WERI-Rb-1 (cell line): ENCODE measurements around the gene FAH.

Experiments used
- DNase-seq: peaks from one replicate; pipeline ENCODE4 v3.0.0-alpha.2; 2020
- H3K27ac ChIP-seq: fragments of 250-450 bp; sonication (Bioruptor Pico); 2 replicates; pipeline ENCODE4 v1.5.1; 2020; ENCODE audit warnings: mild to moderate bottlenecking, moderate library complexity
- H3K27me3 ChIP-seq: fragments of 250-450 bp; sonication (Bioruptor Pico); 2 replicates; pipeline ENCODE4 v1.5.1; 2021; ENCODE audit warnings: mild to moderate bottlenecking, low read depth, moderate library complexity; ENCODE audit not compliant: insufficient read depth, severe bottlenecking
- H3K36me3 ChIP-seq: fragments of 250-450 bp; sonication (Bioruptor Pico); 2 replicates; pipeline ENCODE4 v1.5.1; 2020; ENCODE audit warnings: mild to moderate bottlenecking, moderate library complexity
- H3K4me3 ChIP-seq: 2 replicates; pipeline ENCODE4 v1.5.1; 2011; ENCODE audit warnings: low read depth, mild to moderate bottlenecking, control low read depth, low read length
- H3K9me3 ChIP-seq: fragments of 250-450 bp; sonication (Bioruptor Pico); 2 replicates; pipeline ENCODE4 v1.5.1; 2021; ENCODE audit warnings: mild to moderate bottlenecking, moderate library complexity; ENCODE audit not compliant: severe bottlenecking
- CTCF ChIP-seq: IDR thresholded peaks from 2 replicates; pipeline ENCODE4 v1.5.1; 2011; ENCODE audit warnings: low read depth, mild to moderate bottlenecking, control low read depth, inconsistent platforms, low read length

Gene FAH

GRCh38 chr15:80217327-80217900 lies 64.6 kb downstream of the FAH start:
- no peaks in the 10 kb centered on the region for H3K27me3 ChIP-seq
- H3K27ac ChIP-seq, result no peak overlapping the region
- H3K4me3 ChIP-seq, result no peak overlapping the region
- no peaks in the 10 kb centered on the region for H3K9me3 ChIP-seq
- DNase-seq, result no peak
- H3K36me3 ChIP-seq, result no peaks in the 10 kb centered on the region
- TF ChIP-seq CTCF, result no peak

DNA sequence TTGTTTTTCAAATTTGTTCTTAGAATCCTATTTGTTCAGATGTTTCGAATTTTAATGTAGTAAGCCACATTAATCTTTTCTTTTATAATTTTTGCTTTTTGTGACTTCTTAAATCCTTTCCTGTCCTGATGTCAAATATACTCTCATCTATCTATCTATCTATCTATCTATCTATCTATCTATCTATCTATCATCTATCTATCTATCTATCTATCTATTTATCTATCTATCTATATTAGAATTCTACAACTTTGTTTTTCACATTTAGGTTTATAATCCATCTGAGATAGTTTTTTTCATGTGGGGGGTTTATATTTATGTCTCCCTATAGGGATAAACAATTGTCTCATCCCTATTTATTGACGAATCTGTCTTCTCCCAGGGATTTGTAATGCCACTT lies 67.2 kb downstream of the FAH start:
- no peak for DNase-seq
- no peaks in the 10 kb centered on the region for H3K27me3 ChIP-seq
- no peaks in the 10 kb centered on the region for H3K36me3 ChIP-seq
- no peak overlapping the region for H3K4me3 ChIP-seq
- no peak overlapping the region for H3K27ac ChIP-seq
- H3K9me3 ChIP-seq, result no peaks in the 10 kb centered on the region
- TF ChIP-seq CTCF, result no peak

- no peaks in the 10 kb centered on the region for H3K27me3 ChIP-seq
- no peaks in the 10 kb centered on the region for H3K36me3 ChIP-seq
- H3K27ac ChIP-seq, result no peak overlapping the region
- H3K9me3 ChIP-seq, result no peaks in the 10 kb centered on the region
- no peak for DNase-seq
- no peak overlapping the region for H3K4me3 ChIP-seq
- no peak for TF ChIP-seq CTCF
These were observed 76.3 kb downstream of the FAH start for GRCh38 chr15:80228959-80229610.

GRCh38 chr15:80231371-80231770 lies 78.6 kb downstream of the FAH start:
- no peak overlapping the region for H3K27ac ChIP-seq
- H3K27me3 ChIP-seq, result no peaks in the 10 kb centered on the region
- TF ChIP-seq CTCF, result no peak
- DNase-seq, result no peak
- no peaks in the 10 kb centered on the region for H3K9me3 ChIP-seq
- H3K36me3 ChIP-seq, result no peaks in the 10 kb centered on the region
- no peak overlapping the region for H3K4me3 ChIP-seq

DNA sequence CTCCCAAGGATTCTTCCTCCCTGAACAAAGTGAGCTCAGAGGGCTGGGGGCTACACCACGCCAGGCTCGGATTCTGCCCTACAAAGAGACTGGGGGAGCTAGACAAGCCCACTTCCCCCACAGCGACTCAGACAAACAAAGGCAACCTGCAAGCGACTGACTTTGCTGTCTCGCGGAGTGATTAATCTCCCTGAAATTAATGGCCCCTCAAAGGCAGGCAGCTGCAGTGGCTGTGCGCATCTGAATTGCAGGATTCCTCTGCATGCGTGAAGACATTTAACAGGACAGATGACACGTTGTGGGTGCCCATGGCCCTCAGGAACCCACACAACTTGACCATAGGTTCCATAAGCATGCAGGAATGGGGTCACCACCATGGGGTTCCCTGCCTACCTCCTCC lies 80.8 kb downstream of the FAH start:
- no peak for TF ChIP-seq CTCF
- DNase-seq, result no peak
- H3K9me3 ChIP-seq, result no peaks in the 10 kb centered on the region

GRCh38 chr15:80234883-80235282 lies 82.1 kb downstream of the FAH start:
- TF ChIP-seq CTCF, result peak; percentile 69
- H3K36me3 ChIP-seq, result no peaks in the 10 kb centered on the region
- DNase-seq, result peak; percentile 29
- H3K9me3 ChIP-seq, result no peaks in the 10 kb centered on the region
- H3K27me3 ChIP-seq, result no peaks in the 10 kb centered on the region
- no peak overlapping the region for H3K4me3 ChIP-seq
- H3K27ac ChIP-seq, result no peak overlapping the region

More for the DNA sequence above, 80.8 kb downstream of the FAH start:
- no peaks in the 10 kb centered on the region for H3K36me3 ChIP-seq
- no peak overlapping the region for H3K27ac ChIP-seq
- H3K4me3 ChIP-seq, result no peak overlapping the region
- no peaks in the 10 kb centered on the region for H3K27me3 ChIP-seq
